Large intestine (tissue), 3 donors: ENCODE data around the gene SGK2. TPM values are rescaled to one million over a fixed set of nuclear protein-coding genes. Genes with fewer than 3 reads are reported as not detected.

Source experiments
- DNase-seq, 2 donors: peaks; one replicate each; pipeline versions ENCODE4 v3.0.0 to v3.0.0-alpha.2; 2013
- H3K27ac ChIP-seq: one replicate; pipeline ENCODE4 v1.5.1; 2013; ENCODE audit warnings: low read length
- H3K27me3 ChIP-seq: 2 replicates; pipeline ENCODE4 v1.6.1; 2013; ENCODE audit warnings: low read length; ENCODE audit not compliant: control insufficient read depth, insufficient read depth
- H3K36me3 ChIP-seq: 2 replicates; pipeline ENCODE4 v1.6.1; 2013; ENCODE audit warnings: low read length; ENCODE audit not compliant: control insufficient read depth, insufficient read depth
- H3K4me1 ChIP-seq: one replicate; pipeline ENCODE4 v1.6.1; 2013; ENCODE audit warnings: low read length; ENCODE audit not compliant: control insufficient read depth, insufficient read depth
- H3K4me3 ChIP-seq: one replicate; pipeline ENCODE4 v1.5.1; 2013; ENCODE audit warnings: low read length
- H3K9me3 ChIP-seq: one replicate; pipeline ENCODE4 v1.6.1; 2013; ENCODE audit warnings: mild to moderate bottlenecking, low read depth, low read length, moderate library complexity; ENCODE audit not compliant: control insufficient read depth
- WGBS: methylation state at CpG from one replicate; pipeline ENCODE4 v1.1.5; 2013; ENCODE audit warnings: low lambda C conversion rate; ENCODE audit not compliant: insufficient coverage; 5-methylcytosine and 5-hydroxymethylcytosine counted together
- polyA plus RNA-seq: library from polyadenylated mRNA; unstranded; fragments of 120-200 nt; gene quantifications from one replicate; pipeline ENCODE4 v1.2.1, GENCODE V29; 2013

The SGK2 gene
- polyA plus RNA-seq, 1 donor, result 21.9 TPM

DNA sequence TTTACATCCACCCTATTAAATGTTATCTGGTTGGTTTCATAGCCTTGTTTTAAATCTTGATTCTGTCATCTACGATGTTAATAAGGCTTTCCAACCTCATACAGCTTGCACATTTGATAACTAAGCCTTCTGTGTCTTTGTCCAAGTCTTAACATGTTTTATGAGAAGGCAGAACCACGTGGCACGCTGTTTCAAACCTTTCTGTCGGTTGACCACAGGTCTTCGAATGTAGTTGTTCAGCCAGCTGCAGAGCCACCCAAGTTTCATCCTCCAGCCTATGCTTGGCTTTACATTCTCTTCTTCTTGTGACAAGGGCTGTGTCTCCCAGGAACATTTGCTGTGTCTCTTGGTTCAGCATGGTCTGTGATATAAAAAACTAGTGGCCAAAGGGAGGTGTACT lies 15.7 kb upstream of the SGK2 start:
- DNase-seq, result no peak
- peaks cover 3% of the 10 kb centered on the region for H3K4me1 ChIP-seq
- peaks cover 25% of the 10 kb centered on the region for H3K36me3 ChIP-seq
- WGBS, result 88% methylated on average over 1 of the region's 5 CpGs
- no peaks in the 10 kb centered on the region for H3K27me3 ChIP-seq
- H3K4me3 ChIP-seq, result no peak overlapping the region
- no peak overlapping the region for H3K27ac ChIP-seq
- peaks cover 12% of the 10 kb centered on the region for H3K9me3 ChIP-seq

DNA sequence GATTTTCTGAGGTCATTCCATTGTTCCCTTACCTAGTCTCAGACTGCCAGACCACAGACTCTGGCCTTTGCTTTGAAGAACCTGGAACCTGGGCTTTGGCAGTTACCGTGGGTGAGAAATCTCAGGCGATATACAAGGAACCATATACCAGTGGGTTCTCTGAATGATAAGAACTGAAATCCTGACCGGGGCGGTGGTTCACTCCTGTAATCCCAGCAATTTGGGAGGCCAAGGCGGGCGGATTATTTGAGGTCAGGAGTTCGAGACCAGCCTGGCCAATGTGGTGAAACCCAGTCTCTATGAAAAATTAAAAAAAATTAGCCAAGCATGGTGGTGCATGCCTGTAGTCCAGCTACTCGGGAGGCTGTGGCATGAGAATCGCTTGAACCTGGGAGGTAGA lies 14.3 kb upstream of the SGK2 start:
- H3K27ac ChIP-seq, result no peak overlapping the region
- H3K4me3 ChIP-seq, result no peak overlapping the region
- DNase-seq, result no peak
- no CpG with 5 or more reads among the region's 9 CpGs for WGBS
- H3K9me3 ChIP-seq, result peaks cover 12% of the 10 kb centered on the region
- peaks cover 22% of the 10 kb centered on the region for H3K36me3 ChIP-seq
- H3K4me1 ChIP-seq, result peaks cover 6% of the 10 kb centered on the region
- no peaks in the 10 kb centered on the region for H3K27me3 ChIP-seq

DNA sequence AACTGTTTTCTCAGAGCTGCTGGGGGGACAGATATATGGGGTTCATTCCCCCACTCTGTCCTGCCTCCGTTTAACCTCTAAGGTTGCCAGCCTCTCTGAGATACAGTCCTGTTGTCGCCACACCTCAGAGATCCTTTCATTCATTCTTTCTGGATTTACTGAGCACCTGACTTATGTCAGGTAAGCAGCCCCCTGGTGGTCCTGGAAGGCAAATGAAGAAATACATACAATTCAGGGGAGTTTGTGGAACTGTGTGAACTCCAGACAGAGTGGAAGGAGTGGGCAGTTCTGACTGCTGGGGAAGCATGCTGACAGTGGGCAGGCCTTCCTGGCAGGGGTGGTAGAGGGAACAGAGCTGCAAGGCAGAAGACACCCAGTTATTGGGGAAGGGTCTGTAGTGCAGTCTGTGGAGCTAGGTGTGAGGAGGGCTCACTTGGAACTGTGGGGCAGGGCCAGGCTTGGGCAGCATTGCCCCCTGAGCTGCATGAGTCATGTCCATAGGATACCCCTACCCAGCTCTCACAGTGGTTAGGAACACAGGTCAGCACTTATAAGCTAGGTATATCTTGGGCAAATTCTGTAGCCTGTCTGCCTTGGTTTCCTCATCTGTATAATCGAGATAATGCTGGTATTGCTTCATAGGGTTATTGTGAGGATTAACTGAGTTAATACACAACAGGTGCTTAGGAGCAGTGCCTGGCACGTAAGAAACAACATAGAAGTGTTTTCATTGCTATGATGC lies 12.8 kb upstream of the SGK2 start:
- no peak overlapping the region for H3K27ac ChIP-seq
- no peak for DNase-seq
- H3K27me3 ChIP-seq, result no peaks in the 10 kb centered on the region
- H3K9me3 ChIP-seq, result peaks cover 12% of the 10 kb centered on the region
- no peak overlapping the region for H3K4me3 ChIP-seq
- no CpG with 5 or more reads among the region's 4 CpGs for WGBS
- peaks cover 17% of the 10 kb centered on the region for H3K4me1 ChIP-seq
- peaks cover 12% of the 10 kb centered on the region for H3K36me3 ChIP-seq

DNA sequence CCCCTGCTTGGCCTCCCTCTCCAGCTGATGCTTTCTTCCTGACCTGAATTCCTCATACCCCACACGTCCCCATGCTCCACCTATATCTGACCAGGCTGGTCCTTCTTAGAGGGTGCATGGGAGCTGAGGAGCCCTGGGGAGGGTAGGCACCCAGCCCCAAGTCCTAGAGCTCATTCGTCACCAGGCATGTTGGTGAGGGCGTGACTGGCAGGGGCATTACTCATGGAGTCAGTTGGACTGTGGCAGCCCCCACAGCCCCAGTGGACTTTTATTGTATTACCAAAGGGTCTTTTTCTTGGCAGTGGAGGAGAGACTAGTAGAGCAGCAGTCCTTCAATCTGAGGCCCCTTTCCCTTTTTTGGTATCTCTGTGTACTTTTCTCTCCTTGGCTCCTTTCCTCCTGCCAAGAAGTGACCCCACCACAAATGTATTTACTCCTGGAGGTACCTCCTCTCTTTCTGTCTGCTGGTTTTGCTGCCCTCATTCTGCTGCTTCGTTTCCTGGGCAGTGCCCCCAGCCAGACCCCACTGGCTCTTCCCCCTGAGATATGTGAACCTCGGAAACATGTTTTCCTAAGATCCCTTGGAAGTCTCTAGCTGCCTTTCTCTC lies 10.4 kb upstream of the SGK2 start:
- Histone ChIP-seq H3K27ac (no peak overlapping the region), H3K4me1 (peaks cover 14% of the 10 kb centered on the region), H3K4me3 (no peak overlapping the region), H3K27me3 (no peaks in the 10 kb centered on the region), H3K36me3 (peaks cover 12% of the 10 kb centered on the region), H3K9me3 (peaks cover 12% of the 10 kb centered on the region)
- no peak for DNase-seq
- no CpG with 5 or more reads among the region's 5 CpGs for WGBS

DNA sequence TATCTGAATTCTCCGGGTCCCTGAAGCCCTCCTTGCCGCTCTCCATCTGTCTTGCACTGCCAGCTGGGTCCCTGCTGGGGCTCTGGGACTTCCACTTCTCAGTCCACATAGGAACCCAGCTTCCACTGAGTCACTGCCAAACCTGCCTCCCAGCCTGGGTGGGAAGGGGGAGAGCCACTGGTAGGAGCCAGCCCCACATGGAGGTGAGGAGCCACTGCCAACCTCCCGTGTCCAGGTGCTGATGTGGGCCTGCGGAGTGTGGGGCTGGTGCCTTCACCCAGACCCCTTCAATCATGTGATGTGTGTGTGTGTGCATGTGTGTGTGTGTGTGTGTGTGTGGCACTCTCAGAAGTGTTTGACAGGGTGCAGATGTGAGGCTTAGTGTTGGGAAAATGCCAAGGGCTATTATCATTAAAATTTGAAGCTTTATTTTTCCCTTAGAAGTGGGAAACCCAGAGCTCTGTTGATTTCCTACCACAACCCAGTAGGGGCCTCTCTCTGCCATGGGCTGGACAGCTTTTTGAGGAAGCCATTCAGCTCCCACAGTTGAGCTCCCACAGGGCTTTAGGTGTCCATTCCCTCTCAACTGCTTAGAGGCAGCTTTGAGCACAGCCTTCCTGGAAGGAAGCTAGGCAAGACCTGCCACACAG lies 9.3 kb upstream of the SGK2 start:
- H3K4me3 ChIP-seq, result no peak overlapping the region
- peaks cover 12% of the 10 kb centered on the region for H3K9me3 ChIP-seq
- peaks cover 14% of the 10 kb centered on the region for H3K4me1 ChIP-seq
- H3K36me3 ChIP-seq, result peaks cover 6% of the 10 kb centered on the region
- no peaks in the 10 kb centered on the region for H3K27me3 ChIP-seq
- no peak overlapping the region for H3K27ac ChIP-seq
- DNase-seq, result no peak
- whole genome bisulfite sequencing, result 100% methylated on average over 1 of the region's 4 CpGs

DNA sequence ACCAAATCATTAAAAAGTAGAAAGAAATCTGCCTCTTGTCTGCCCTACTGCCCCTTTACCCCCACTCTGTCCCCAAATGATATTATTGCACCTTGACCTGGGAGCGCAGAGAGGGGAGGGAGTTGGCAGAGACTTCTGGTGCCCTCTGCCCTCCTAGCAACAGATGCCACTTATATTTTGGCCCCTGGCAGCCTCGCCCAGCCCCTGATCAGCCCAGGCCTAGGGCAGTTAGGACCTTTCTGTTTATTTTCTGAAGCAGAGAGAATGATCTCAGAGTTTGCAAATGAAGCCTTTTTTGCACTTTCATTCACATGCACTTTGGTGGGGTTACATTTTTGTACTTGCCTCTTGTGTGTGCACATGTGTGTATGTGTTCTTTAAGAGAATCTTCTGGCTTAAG lies 8.4 kb upstream of the SGK2 start:
- DNase-seq, result peak in 1 of 2 donors; percentile 38
- H3K27ac ChIP-seq, result no peak overlapping the region

DNA sequence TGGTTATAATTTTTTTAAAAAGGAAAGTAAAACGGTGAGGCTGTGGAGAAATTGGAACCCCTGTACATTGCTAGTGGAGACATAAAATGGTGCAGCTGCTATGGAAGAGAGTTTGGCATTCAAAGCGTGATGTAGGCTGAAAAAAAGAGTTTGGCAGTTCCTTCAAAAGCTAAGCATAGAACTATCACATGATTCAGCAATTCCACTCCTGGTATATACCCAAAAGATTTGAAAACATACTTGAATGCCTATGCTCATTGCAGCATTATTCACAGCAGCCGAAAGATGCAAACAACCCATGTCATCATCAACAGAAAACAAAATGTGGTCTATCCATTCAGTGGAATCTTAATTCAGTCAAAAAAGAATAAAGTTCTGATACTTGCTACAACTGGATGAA lies 4.5 kb upstream of the SGK2 start:
- Histone ChIP-seq H3K27me3 (no peaks in the 10 kb centered on the region), H3K36me3 (no peaks in the 10 kb centered on the region), H3K27ac (no peak overlapping the region), H3K4me1 (peaks cover 39% of the 10 kb centered on the region), H3K9me3 (no peaks in the 10 kb centered on the region), H3K4me3 (no peak overlapping the region)
- DNase-seq, result no peak
- 83% methylated on average over 1 of the region's 3 CpGs for WGBS

More for the DNA sequence above, 8.4 kb upstream of the SGK2 start:
- Histone ChIP-seq H3K4me3 (no peak overlapping the region), H3K4me1 (peaks cover 16% of the 10 kb centered on the region), H3K27me3 (no peaks in the 10 kb centered on the region), H3K9me3 (peaks cover 12% of the 10 kb centered on the region), H3K36me3 (peaks cover 4% of the 10 kb centered on the region)
- no CpG with 5 or more reads among the region's 2 CpGs for WGBS

DNA sequence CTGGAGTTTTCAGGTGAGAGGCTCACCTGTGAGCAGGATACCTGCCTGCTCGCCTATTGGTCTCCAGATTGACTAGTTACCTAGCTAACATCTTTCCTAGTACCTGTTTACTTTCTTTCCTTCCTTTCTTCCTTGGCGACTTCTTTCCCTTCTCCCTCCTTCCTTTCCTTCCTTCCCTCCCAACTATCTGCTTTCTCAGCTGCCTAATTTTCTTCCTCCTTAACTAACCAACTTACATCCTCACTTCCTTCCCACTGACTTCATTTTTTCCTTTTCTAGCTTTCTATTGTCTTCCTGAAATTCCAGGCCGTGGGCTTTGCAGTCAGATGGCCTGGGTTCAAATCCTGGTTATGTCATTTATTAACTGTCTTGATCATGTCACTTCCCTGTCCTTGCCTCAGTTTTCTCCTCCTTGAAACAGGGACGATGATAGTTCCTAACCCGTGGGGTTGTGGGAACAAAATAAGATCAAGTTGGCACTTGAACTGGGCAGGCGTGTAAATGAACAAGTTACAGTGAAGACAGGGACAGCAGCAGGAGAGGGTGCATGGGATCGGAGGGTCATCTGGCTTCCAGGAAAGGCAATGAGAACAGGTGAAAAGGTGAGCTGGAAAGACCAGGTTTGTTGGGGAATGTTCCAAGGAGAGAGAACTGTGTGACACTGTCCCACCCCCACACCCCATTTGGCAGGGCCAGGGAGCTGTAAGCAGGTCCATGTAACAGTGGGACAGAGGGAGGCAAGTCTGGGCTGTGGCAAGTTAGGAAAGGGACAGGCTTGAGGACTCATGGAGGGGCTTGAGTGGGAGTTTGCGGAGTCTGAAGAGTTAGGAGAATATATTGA lies 540 bp downstream of the SGK2 start:
- peak overlapping the region; percentile 94 for H3K27ac ChIP-seq
- DNase-seq, result no peak

DNA sequence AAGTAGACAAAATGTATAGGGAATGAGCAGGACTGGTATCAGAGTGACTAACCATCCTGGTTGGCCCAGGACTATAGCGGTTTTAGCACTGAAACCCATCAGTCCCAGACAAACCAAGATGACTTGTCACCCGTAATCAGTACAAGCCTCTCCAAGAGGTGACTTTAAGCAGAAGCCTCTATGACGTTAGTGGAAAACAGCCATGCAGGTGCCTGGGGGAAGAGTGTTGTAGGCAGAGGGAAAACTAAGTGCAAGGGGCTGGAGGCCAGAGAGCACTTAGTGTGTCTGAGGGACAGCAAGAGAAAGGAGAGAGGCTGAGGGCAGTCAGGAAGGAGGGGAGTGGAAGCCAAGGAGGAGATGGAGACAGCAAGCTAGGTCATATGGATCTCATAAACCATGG lies 2.1 kb downstream of the SGK2 start:
- Histone ChIP-seq H3K9me3 (no peaks in the 10 kb centered on the region), H3K27ac (peak overlapping the region; percentile 94), H3K4me1 (peaks cover 25% of the 10 kb centered on the region), H3K27me3 (no peaks in the 10 kb centered on the region), H3K4me3 (no peak overlapping the region), H3K36me3 (no peaks in the 10 kb centered on the region)
- WGBS, result no CpG with 5 or more reads among the region's 3 CpGs
- no peak for DNase-seq

More for the DNA sequence above, 540 bp downstream of the SGK2 start:
- Histone ChIP-seq H3K27me3 (no peaks in the 10 kb centered on the region), H3K9me3 (no peaks in the 10 kb centered on the region), H3K4me1 (peaks cover 31% of the 10 kb centered on the region), H3K36me3 (no peaks in the 10 kb centered on the region), H3K4me3 (peak overlapping the region; percentile 8)
- WGBS, result 33% methylated on average over 2 of the region's 8 CpGs

DNA sequence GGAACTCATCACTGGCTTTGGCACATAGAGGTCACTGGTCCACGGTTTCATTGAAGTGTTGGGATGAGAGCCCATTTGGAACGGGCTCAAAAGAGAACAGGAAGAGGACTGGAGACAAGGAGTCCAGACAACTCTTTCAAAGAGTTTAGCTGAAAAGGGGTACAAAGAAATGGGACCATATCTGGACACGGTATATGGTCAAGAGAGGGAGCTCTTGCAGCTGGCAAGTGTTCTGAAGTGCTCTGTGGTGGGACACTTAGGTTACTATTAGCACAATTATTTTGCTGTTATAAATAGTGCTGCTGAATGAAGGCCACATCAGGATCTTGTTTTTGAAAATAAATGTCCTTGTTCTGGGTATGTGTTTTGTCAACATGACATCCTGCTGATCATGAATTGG lies 4.6 kb downstream of the SGK2 start:
- Histone ChIP-seq H3K4me3 (no peak overlapping the region), H3K27ac (no peak overlapping the region), H3K36me3 (peaks cover 7% of the 10 kb centered on the region), H3K9me3 (no peaks in the 10 kb centered on the region), H3K27me3 (no peaks in the 10 kb centered on the region), H3K4me1 (peaks cover 5% of the 10 kb centered on the region)
- no peak for DNase-seq
- WGBS, result 80% methylated on average over 1 of the region's 3 CpGs
